ENCODE data around the gene CSGALNACT2.
"Not testable (repeated sequence)": the region's sequence is repeated elsewhere in the genome, so short reads cannot be mapped to it uniquely, and the experiment has no call there.

CSGALNACT2 gene

DNA sequence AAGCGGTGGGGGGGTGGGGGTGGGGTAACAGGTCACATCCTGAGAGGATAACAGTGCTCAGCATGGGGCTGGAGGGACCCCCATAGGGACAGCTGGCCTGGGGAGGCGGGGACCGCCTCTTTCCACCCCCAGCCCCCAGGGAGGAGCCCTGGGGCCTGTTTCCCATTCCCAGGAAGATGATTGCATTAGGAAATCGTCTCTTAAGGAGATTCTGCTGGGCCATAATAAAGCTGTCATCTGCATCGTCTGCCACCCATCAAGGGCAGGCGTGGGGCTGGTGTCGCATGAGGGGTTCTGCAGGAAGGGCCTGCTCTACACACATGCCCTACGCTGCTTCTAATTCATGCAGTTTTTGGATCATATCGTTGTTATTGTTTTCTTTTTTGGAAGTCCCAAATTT lies 44.2 kb upstream of the CSGALNACT2 start:
- no peak for TF ChIP-seq CTCF (IDR thresholded peaks at IDR 0.05; ENCODE audit: insufficient read depth, low read depth, low read length, missing control alignments)
- H3K4me3 ChIP-seq (ENCODE audit: low read depth, low read length), result no peak overlapping the region
- no peak for DNase-seq (ENCODE audit: low read depth)

DNA sequence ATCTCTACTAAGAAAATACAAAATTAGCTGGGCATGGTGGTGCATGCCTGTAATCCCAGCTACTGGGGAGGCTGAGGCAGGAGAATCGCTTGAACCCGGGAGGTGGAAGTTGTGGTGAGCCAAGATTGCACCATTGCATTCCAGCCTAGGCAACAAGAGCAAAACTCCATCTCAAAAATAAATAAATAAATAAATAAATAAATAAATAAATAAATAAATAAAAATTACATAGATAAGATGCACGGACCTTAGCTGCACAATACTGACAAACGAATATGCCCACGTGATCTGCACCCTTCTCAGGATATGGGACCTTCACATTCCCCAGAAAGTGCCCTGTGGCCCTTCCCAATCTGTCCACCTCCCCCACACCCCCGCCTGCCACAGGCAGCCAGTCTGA lies 38.9 kb upstream of the CSGALNACT2 start:
- DNase-seq (ENCODE audit: low read depth); H3K4me3 ChIP-seq (ENCODE audit: low read depth, low read length): not testable (repeated sequence)

DNA sequence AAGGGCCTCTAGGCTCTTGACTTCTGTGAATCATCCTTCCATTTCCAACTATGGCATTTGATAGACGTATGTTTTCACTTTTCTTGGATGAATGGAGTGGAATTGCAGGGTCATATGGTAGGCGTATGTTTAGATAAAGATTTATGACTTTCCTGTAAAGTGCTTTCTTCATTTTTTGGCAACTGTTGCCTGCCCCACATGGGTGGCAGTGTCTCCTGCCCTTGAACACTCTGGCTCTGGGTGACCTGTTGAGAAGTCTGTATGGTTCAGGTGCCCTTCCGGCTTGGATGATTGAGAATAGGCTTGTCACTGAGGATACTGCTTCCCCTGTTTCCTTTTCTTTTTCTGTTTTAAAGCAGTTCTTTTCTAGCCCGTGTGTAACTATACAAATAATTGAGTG lies 38.3 kb upstream of the CSGALNACT2 start:
- no peak for DNase-seq (ENCODE audit: low read depth)
- no peak overlapping the region for H3K4me3 ChIP-seq (ENCODE audit: low read depth, low read length)
- no peak for TF ChIP-seq CTCF (IDR thresholded peaks at IDR 0.05; ENCODE audit: insufficient read depth, low read depth, low read length, missing control alignments)

DNA sequence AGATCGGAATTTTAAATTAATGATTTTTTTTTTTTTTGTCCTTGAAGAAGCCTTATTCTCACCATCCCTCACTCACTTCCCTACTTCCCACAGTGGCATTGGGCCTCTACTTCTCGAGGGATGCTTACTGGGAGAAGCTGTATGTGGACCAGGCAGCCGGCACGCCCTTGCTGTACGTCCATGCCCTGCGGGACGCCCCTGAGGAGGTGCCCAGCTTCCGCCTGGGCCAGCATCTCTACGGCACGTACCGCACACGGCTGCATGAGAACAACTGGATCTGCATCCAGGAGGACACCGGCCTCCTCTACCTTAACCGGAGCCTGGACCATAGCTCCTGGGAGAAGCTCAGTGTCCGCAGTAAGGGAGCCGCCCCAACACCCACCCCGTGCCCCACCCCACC lies 37.9 kb upstream of the CSGALNACT2 start:
- H3K4me3 ChIP-seq (ENCODE audit: low read depth, low read length), result no peak overlapping the region
- no peak for DNase-seq (ENCODE audit: low read depth)
- TF ChIP-seq CTCF (IDR thresholded peaks at IDR 0.05; ENCODE audit: insufficient read depth, low read depth, low read length, missing control alignments), result no peak

DNA sequence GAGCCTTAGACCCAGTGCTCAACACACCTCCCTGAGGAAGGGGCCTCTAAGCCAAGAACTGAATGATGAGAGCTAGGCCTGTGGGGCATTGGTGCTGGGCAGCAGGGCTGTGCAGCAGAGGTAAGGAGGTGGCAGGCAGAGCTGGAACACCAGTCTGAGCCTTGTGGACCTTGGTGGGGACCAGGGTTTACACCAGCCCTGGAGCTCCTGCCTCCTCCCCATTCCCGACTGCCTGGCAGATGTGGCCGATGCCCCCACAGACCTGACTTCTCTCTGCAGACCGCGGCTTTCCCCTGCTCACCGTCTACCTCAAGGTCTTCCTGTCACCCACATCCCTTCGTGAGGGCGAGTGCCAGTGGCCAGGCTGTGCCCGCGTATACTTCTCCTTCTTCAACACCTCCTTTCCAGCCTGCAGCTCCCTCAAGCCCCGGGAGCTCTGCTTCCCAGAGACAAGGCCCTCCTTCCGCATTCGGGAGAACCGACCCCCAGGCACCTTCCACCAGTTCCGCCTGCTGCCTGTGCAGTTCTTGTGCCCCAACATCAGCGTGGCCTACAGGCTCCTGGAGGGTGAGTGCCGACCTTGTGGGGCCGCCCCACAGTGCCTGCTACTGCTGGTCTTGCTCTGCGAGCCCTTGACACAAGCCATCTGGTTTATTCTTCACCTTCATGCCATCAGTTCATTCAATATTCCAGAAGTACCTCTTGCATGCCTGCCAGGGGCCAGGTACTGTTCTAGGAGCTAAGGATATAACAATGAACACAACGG lies 36.0 kb upstream of the CSGALNACT2 start:
- no peak overlapping the region for H3K4me3 ChIP-seq (ENCODE audit: low read depth, low read length)
- TF ChIP-seq CTCF (IDR thresholded peaks at IDR 0.05; ENCODE audit: insufficient read depth, low read depth, low read length, missing control alignments), result no peak
- no peak for DNase-seq (ENCODE audit: low read depth)

- peak overlapping the region; percentile 51 for H3K4me3 ChIP-seq (ENCODE audit: low read depth, low read length)
- peak; percentile 99 for TF ChIP-seq CTCF (IDR thresholded peaks at IDR 0.05; ENCODE audit: insufficient read depth, low read depth, low read length, missing control alignments)
- peak; percentile 69 for DNase-seq (ENCODE audit: low read depth)
Measured at GRCh38 chr10:43105102-43105955, 32.9 kb upstream of the CSGALNACT2 start.

DNA sequence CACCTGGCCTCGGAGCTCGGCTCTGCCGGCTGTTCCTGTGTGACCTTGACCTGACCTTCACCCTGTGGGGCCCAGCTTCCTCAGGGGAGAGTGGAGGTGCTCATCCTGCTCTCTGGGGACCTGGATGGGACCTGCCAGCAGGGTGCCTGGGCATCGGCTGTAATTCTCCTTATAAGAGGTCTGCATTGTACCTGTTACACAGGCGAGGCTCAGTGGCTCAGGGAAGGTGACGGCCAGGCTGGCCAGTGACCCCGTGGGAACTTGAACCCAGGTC lies 32.4 kb upstream of the CSGALNACT2 start:
- no peak for TF ChIP-seq CTCF (IDR thresholded peaks at IDR 0.05; ENCODE audit: insufficient read depth, low read depth, low read length, missing control alignments)
- no peak for DNase-seq (ENCODE audit: low read depth)

More for the DNA sequence above, 32.4 kb upstream of the CSGALNACT2 start:
- no peak overlapping the region for H3K4me3 ChIP-seq (ENCODE audit: low read depth, low read length)

Data from GM12865 (cell line).